Breast epithelium (tissue), 3 donors: Measurements from ENCODE around the gene OR4D1.

Experiments used
- CTCF ChIP-seq, 3 donors: fragments of 450-650 bp; IDR thresholded peaks; one replicate each; pipeline ENCODE4 v1.5.1; 2016 to 2017; ENCODE audit warnings: antibody characterized with exemption in 3 of 3, mild to moderate bottlenecking in 3 of 3, moderate library complexity in 3 of 3
- POLR2AphosphoS5 ChIP-seq, 3 donors: sonication (generic); formaldehyde crosslinking; IDR thresholded peaks; one replicate each; pipeline ENCODE4 v1.6.1; 2017; ENCODE audit warnings: antibody characterized with exemption in 3 of 3

GRCh38 chr17:58136669-58137279 is 11.4 kb upstream of the OR4D1 start:
- TF ChIP-seq POLR2AphosphoS5 (IDR thresholded peaks at IDR 0.05) (no peak), CTCF (IDR thresholded peaks at IDR 0.05) (no peak)
